GM12873 (cell line): ENCODE data around the gene ALK.

Experiments used
- TF ChIP-seq, protein P1 (sequence below): IDR thresholded peaks from 2 replicates; pipeline ENCODE4 v1.5.1; 2012; ENCODE audit warnings: low read depth, mild to moderate bottlenecking, moderate library complexity, low read length, control low read depth; ENCODE audit not compliant: insufficient read depth; ENCODE audit errors: missing control alignments

ALK gene

GRCh38 chr2:29174937-29175336 lies 746.4 kb downstream of the ALK start:
- TF ChIP-seq, protein P1, sequence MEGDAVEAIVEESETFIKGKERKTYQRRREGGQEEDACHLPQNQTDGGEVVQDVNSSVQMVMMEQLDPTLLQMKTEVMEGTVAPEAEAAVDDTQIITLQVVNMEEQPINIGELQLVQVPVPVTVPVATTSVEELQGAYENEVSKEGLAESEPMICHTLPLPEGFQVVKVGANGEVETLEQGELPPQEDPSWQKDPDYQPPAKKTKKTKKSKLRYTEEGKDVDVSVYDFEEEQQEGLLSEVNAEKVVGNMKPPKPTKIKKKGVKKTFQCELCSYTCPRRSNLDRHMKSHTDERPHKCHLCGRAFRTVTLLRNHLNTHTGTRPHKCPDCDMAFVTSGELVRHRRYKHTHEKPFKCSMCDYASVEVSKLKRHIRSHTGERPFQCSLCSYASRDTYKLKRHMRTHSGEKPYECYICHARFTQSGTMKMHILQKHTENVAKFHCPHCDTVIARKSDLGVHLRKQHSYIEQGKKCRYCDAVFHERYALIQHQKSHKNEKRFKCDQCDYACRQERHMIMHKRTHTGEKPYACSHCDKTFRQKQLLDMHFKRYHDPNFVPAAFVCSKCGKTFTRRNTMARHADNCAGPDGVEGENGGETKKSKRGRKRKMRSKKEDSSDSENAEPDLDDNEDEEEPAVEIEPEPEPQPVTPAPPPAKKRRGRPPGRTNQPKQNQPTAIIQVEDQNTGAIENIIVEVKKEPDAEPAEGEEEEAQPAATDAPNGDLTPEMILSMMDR = no peak

- TF ChIP-seq, protein P1 = no peak
Measured at GRCh38 chr2:29166242-29167039, 754.9 kb downstream of the ALK start.

GRCh38 chr2:29165362-29166241 lies 755.8 kb downstream of the ALK start:
- TF ChIP-seq, protein P1 = no peak

DNA sequence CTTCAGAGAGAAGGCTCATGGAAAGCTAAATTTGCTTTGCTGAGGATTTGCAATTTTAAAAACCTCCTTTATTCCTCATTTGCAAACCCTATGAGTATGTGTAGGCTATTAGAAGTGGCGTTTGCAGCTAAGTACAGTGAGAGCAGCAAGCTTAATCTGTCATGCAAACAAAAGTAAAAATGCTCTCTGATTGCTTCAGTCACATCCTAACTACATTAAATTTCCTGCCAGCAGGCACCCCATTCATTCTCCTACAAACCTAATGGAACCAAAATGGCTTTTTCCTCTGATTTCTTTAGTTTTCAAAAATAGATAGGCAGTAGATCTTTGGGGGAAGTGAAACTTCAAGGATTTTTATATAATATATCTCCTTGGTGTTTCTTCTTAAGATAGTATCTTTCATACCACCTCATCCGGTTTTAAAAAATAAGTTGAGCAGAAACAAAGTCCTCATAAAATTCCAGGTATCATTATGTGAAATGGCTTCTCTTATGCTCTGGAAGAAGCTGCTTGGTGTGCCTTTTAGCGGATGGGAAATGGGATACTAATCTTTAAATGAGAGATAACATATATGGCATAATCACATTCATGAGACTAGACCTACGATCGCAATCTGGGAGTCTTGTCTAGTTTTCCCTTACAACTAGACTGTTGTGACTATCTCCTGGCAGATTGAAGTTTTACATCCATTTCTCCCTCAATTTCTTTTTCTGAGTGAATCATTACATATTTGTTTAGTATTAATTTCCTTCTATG lies 757.1 kb downstream of the ALK start:
- TF ChIP-seq, protein P1 = no peak

- TF ChIP-seq, protein P1 = no peak
Measured at GRCh38 chr2:29162204-29162928, 759.0 kb downstream of the ALK start.

GRCh38 chr2:29160184-29160583 lies 761.2 kb downstream of the ALK start:
- TF ChIP-seq, protein P1 = no peak
